HepG2 (cell line): ENCODE results near the gene AFAP1.
A peak's percentile ranks its signal among the peaks of the same experiment; 100 is the strongest.

Experiments
- ARID3A ChIP-seq: IDR thresholded peaks from 2 replicates; pipeline ENCODE4 v1.6.1; 2012; ENCODE audit warnings: low read depth, low read length, improper control_type of control experiment
- CHD2 ChIP-seq: IDR thresholded peaks from 2 replicates; pipeline ENCODE4 v1.6.1; 2011; ENCODE audit warnings: low read depth, low read length, improper control_type of control experiment
- CTCF ChIP-seq: sonication (generic); formaldehyde crosslinking; IDR thresholded peaks from 2 replicates; pipeline ENCODE4 v1.5.0; 2020; ENCODE audit warnings: mild to moderate bottlenecking, missing genetic modification reagents, moderate library complexity
- EP300 ChIP-seq, 3 experiments: sonication (generic) in 1 of 3; formaldehyde crosslinking in 1 of 3; IDR thresholded peaks; 2 replicates each; pipeline versions ENCODE4 v1.5.1 to v1.6.1; 2011 to 2020; ENCODE audit warnings: low read depth in 2 of 3, low read length in 2 of 3, borderline replicate concordance in 1 of 3, improper control_type of control experiment in 1 of 3, mild to moderate bottlenecking in 1 of 3, missing genetic modification reagents in 1 of 3, moderate library complexity in 1 of 3
- IRF1 ChIP-seq: sonication (generic); formaldehyde crosslinking; IDR thresholded peaks from 2 replicates; pipeline ENCODE4 v1.4.0; 2020; ENCODE audit warnings: low read depth, mild to moderate bottlenecking, missing genetic modification reagents
- RFX1 ChIP-seq: fragments of 450-650 bp; IDR thresholded peaks from 2 replicates; pipeline ENCODE4 v1.6.1; 2017
- RXRA ChIP-seq: sonication (generic); formaldehyde crosslinking; IDR thresholded peaks from 2 replicates; pipeline ENCODE4 v1.5.1; 2020; ENCODE audit warnings: missing genetic modification reagents
- SETDB1 ChIP-seq: sonication (generic); formaldehyde crosslinking; IDR thresholded peaks from 2 replicates; pipeline ENCODE4 v1.5.1; 2020; ENCODE audit warnings: missing genetic modification reagents, mild to moderate bottlenecking, borderline replicate concordance
- SP1 ChIP-seq, 2 experiments: fragments of 450-650 bp in 1 of 2; sonication (generic) in 1 of 2; formaldehyde crosslinking in 1 of 2; IDR thresholded peaks; 2 replicates each; pipeline versions ENCODE4 v1.4.0 to v1.6.1; 2016 to 2020; ENCODE audit warnings: missing genetic modification reagents in 1 of 2
- ZFP36 ChIP-seq: fragments of 150-350 bp; IDR thresholded peaks from 2 replicates; pipeline ENCODE4 v1.6.1; 2018; ENCODE audit warnings: borderline replicate concordance, low read length, low read depth; ENCODE audit not compliant: partially characterized antibody
- ZNF569 ChIP-seq: sonication (generic); formaldehyde crosslinking; IDR thresholded peaks from 2 replicates; pipeline ENCODE4 v1.5.0; 2020; ENCODE audit warnings: mild to moderate bottlenecking, missing genetic modification reagents, moderate library complexity, borderline replicate concordance

- TF ChIP-seq ARID3A (no peak), RFX1 (no peak), RXRA (CRISPR knock-in tag) (no peak), CTCF (peak; percentile 49), CHD2 (no peak), ZFP36 (no peak), ZNF569 (no peak), IRF1 (CRISPR knock-in tag) (no peak), SP1 (IDR thresholded peaks at IDR 0.05) (no peak), SP1 (CRISPR knock-in tag; IDR thresholded peaks at IDR 0.05) (no peak), EP300 (IDR thresholded peaks at IDR 0.05; ENCODE audit: low read depth in 2 of 2, low read length in 2 of 2) (no peak), EP300 (CRISPR knock-in tag; IDR thresholded peaks at IDR 0.05; ENCODE audit: borderline replicate concordance) (no peak), SETDB1 (CRISPR knock-in tag) (no peak)
Measured at GRCh38 chr4:7850489-7850888, 89.2 kb downstream of the AFAP1 start.
